ENCODE measurements around the gene TMEM74B.
A peak's percentile ranks its signal among the peaks of the same experiment; 100 is the strongest.
"Not testable (repeated sequence)": the region's sequence is repeated elsewhere in the genome, so short reads cannot be mapped to it uniquely, and the experiment has no call there.

TMEM74B gene

DNA sequence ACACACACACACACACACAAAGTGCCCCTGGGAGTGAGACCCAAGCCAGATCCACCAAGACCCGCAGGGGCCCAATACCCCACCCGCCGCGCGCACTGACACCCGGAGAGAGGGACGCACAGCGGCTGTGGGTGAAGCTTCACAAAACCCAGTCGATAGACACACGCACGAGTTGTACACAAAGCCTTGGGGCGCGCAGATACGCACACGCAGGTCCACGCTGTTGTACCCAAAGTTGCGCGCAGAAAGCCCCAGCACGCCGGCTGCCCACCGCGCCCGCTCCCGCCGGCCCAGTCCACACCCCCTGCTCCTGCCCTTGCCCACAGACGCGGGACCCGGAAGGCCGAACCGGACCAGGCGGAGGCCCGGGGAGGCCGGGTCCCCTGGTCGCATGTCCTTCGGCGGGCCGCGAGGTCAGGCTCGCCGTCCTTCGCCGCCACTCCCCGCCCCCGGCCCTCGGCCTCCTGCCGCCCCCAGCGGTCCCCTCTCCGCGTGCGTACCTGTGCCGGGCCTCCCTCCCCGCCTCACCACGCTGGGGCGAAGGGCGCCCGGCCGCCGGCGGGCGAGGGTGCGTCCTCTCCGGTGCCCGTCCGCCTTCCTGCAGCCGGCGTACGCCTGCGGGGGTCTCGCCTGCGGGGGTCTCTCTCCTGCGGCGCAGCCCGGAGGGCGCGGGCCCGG, at the start of gene TMEM74B:
TSS of gene TMEM74B (minus strand) at position 344 of the 678 bp plus-strand sequence. CDS start 1,180 bp downstream, outside the sequence.
- DNase-seq (ENCODE audit: low read depth in 3 of 3): no peak

DNA sequence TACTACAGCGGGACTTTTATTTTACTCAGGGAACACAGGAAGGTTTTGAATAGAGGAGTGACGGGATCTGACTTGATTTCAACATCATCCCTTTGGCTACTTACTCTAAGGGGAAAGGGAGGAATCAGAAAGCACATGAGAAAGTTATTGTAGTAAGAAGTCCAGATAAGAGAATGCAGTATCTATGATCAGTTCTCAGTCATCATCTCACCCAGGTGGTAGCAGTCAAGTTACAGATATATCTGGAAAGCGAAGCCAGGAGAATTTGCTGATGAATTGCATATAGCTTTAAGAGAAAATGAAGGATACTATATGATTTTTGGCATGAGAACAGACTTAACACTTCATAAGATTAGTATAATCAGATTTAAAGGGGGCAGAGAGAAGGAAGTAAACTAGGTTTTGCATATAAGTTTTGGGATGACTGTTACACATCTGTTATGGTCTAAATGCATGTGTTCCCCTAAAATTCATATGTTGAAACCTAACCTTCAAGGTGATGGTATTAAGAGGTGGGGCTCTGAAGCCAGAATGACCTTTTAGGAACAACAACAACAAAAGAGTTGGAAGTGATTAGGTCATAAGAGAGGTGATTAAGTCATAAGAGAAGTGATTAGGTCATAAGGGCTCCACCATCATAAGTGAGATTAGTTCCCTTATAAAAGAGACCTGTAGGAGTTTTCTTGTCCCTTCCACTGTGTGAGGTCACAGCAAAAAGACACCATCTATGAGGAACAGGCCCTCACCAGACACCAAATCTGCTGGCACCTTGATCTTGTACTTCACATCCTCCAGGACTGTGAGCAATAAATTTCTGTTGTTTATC, 47.7 kb upstream of the TMEM74B start:
- DNase-seq (ENCODE audit: low read depth in 3 of 3): no peak

DNA sequence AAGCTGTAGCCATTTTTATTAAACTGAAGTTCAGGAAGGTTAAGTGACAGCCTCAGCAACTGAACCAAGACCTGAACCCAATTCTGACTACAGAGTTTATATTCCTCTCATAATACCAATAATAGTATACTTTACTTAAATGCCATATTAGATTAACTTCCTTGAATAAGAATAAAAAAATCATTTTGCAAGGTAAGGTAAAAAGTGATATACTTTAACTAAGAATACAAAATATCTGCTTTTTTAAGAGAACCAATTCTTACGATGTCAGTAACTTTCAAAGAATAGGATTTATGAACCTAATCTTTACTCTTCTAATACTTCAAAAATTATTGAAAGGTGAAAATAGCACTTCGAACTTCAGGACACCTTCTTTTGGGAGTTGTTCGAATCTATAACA, 44.8 kb upstream of the TMEM74B start:
- no peak for DNase-seq (ENCODE audit: low read depth in 3 of 3)

DNA sequence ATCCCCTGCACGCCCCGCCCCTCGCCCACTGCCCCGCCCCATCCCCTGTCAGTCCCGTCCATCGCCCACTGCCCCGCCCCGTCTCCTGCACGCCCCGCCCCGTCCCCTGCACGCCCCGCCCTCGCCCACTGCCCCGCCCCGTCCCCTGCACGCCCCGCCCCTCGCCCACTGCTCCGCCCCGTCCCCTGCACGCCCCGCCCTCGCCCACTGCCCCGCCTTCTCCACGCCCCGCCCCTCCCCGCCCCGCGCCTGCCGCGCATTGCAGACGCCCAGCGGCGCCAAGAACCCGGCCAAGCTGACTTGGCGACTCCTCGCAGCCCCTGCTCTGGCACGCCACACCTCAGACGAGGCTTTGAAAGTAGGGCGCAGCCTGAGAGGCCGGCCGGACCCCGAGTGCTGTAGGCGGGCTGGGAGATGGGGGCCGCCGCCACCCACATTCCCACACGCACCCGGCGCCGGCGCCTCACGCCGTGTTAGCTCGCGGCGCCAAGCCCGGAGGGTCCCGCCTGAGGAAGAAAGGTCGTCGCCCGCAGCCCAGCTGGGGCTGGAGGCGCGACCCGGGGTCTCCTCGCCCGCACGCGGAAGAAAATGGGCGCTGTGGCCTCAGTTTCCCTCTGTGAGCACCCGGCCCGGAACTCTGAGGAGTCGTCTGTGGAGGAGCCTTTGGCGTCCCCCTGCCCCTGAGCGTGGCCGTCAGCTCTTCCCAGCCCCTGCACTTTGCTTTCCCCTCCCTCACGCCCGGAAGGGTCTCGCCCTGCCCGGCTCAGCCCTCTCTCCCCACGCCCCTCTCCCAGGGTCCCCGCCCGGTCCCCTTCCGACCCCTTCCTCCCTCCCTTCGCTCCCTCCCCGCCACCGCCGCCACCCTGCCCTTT, 41.2 kb upstream of the TMEM74B start, which contains the start of gene RAD21L1:
TSS of gene RAD21L1 (plus strand) at position 262 of the 872 bp plus-strand sequence. CDS start 2,410 bp downstream, outside the sequence.
- peak; percentile 75 to 87 (median 83) for DNase-seq (ENCODE audit: low read depth in 3 of 3)

DNA sequence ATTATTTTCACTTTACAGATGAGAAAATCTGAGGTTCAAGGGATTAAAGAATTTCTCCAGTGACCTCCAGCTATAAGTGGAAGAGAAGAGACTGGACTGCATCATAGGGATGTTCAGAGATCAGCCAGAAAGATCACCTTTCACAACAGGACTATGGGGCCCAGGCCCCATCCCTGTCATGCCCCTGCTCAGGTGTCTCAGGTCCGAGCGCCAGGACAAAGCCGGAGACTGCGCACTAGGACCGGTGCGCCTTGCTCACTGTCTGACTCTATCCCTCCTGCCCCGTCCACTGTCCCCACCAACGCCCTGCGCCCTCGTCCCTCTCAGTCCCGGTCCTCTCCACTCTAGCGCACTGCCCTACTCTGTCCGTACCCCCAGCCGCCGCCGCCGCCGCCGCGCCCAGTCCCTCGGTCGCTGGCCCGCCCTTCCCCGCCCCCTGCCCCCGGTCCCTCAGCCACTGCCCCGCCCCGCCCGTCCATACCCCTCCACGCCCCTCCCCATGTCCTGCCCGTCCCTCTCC, 40.5 kb upstream of the TMEM74B start:
- DNase-seq (ENCODE audit: low read depth in 3 of 3): no peak

DNA sequence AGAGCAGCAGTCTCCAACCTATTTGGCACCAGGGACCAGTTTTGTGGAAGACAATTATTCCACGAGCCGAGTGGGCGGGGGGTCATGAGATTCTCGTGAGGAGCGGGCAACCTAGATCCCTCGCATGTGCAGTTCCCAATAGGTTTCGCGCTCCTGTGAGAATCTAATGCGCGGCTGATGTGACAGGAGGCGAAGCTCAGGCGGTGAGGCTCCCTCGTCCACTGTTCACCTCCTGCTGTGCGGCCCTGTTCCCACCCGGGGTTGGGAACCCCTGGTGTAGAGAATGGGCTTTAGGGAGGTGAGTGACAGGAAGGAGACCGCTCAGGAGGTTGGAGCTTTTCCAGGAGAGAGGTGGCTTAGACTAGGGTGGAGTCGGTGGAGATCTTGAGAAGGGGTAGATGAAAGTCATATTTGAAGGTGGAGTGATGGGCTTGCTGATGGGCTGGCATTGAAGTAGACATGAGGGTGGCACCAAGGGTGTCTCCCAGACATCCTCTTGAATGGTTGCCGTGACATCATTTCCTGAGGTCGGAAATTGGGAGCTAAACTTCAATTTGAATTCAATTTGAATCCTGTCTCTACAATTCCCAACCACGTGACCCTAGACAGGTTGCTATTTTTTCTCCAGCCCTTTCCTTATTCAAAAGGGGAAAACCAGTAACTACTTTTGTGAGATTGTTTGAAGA, 39.6 kb upstream of the TMEM74B start:
- no peak for DNase-seq (ENCODE audit: low read depth in 3 of 3)

DNA sequence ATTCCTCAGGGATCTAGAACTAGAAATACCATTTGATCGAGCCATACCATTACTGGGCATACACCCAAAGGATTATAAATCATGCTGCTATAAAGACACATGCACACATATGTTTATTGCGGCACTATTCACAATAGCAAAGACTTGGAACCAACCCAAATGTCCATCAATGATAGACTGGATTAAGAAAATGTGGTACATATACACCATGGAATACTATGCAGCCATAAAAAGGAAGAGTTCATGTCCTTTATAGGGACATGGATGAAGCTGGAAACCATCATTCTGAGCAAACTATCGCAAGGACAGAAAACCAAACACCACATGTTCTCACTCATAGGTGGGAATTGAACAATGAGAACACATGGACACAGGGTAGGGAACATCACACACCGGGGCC, 38.0 kb upstream of the TMEM74B start:
- not testable (repeated sequence) for DNase-seq (ENCODE audit: low read depth in 3 of 3)

DNA sequence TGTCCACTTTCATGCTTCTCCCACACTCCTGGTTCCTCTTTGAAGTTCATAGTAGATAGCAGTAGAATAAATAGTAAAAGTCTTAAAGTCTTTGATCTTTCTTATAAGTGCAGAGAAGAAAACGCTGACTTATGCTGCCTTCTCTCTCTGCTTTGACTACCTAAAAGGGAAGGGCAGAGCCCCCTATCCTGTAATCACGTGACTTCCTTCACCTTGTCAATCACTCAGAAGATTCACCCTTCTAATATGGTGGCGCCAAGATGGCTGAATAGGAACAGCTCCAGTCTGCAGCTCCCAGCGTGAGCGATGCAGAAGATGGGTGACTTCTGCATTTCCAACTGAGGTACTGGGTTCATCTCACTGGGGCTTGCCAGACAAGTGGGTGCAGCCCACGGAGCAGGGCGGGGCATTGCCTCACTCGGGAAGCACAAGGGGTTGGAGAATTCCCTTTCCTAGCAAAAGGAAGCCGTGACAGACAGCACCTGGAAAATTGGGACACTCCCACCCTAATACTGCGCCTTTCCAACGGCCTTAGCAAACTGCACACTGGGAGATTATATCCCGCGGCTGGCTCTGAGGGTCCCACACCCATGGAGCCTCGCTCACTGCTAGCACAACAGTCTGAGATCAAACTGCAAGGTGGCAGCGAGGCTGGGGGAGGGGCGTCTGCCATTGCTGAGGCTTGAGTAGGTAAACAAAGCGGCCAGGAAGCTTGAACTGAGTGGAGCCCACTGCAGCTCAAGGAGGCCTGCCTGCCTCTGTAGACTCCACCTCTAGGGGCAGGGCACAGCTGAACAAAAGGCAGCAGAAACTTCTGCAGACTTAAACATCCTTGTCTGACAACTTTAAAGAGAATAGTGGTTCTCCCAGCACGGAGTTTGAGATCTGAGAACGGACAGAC, 32.0 kb upstream of the TMEM74B start:
- not testable (repeated sequence) for DNase-seq (ENCODE audit: low read depth in 3 of 3)

DNA sequence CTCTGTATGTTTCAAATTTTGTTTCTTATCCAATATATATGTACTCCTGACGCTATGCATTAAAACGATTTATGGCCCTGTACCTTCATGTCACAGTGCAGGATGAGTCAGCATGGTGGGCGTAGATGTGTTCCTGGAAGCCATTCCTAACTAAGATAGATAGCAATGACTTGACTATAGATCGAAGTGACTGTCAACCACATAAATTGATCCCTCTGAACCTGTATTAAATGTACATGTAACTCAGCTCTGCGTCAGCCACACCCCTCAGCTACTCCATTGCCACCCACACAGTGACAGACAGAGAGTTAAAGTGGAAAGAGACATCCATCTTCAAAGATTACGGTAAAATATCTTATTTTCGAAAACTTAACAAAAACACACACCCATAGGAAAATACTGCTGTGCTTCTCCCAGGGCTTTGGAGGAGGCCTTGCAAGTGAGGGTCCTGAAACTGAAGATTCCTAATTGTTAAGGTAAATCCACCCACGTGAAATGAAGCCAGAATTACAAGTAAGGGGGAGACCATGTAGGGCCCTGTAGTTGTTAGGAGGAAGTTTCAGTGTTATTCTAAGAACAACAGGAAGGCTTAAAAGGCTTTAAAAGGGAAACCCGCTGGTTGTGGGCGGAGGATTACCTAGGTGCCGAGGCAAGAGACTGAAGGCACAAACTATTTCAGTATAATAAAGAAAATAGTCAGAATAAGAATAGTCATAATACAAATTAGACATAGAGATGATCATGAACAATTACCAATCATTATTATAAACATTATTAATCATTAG, 30.8 kb upstream of the TMEM74B start:
- peak; percentile 52 to 73 (median 71) for DNase-seq (ENCODE audit: low read depth in 3 of 3)

DNA sequence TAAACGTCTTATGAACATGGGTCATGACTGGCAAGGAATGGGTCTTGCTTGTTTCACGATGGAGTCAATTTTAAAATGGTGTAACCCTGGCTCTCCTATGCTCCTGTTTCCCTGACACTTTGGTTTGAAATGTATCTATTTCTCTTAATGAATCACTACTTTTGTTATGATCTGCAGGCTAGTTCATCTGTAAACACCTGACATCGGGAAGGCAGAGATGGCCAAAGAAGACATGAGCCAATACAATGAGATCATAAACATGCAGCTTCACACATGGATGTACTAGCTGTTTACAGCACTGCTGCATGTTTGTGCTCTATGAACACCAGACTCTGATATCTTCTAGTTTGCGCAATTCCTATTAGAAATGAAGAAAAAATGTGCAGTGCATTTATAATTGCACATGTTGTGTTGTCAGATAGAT, 30.1 kb upstream of the TMEM74B start:
- DNase-seq (ENCODE audit: low read depth in 3 of 3): no peak

DNA sequence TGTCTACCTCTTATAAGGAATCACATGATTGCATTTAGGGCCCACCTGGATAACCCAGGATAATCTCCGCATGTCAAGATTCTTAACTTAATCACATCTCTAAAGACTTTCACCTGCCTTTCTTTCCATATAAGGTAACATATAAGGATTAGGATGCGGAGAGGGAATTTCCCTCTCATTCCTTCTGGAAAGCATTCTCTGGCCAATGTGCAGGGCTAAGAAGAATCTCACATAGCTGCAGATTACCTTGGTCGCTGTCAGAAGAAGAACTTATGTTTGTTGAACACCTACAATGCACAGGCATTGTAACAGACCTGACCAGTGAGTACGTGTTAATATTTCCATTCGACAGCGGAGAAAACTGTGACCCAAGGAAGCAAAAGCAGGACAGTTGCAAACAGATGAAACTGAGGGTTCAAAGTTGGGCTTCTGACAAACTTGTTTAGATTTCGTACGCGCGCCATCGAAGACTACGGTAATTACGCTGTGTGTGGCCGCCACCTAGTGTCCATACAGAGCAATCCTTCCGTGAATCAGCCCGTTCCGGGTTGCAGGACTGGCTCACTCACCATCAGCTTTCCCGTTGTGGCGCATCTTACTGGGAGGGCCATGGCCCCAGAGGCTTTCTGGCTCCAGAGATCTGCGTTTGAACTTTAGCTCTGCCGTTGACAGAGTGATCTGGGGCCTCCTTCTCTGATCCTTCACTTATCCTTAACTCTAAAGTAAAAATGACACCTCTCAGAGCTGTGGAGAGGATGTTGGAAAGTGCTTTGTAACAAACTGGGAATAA, 28.0 kb upstream of the TMEM74B start:
- peak; percentile 51 to 62 (median 56) for DNase-seq (ENCODE audit: low read depth in 3 of 3)

DNA sequence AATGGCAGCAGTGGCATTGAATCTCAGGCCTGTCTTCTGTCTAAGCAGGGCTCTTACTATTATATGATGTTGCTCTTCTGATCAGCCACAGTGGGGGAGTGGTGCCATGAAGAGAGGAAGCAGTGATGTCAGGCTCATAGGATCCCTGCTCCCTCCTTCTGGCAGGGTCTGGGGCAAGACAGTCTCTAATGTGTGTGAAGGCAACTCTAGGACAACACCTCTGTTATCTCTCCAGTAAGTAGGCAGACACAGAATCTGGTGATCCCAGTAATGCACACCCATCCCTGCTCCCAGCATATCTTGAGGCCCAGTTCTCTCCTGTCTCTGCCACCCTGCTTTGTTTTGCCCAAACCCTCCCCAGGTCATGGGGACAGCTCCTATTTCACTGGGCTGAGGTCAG, 27.2 kb upstream of the TMEM74B start:
- DNase-seq (ENCODE audit: low read depth in 3 of 3): no peak

DNA sequence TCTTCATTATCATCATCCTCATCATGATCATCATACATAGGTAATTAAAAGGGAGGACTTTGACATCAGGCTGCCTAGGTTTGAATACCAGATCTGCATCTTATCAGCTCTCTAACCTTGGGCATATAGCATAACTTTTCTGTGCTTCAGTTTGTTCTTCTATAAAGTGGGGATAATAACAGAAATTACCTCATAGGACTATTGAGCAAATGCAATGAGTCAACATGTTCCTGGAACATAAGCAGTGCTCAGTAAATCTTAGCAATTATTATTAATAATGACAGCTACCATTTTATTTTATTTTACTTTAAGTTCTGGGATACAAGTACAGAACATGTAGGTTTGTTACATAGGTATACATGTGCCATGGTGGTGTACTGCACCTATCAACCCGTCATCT, 25.7 kb upstream of the TMEM74B start:
- DNase-seq (ENCODE audit: low read depth in 3 of 3): no peak

DNA sequence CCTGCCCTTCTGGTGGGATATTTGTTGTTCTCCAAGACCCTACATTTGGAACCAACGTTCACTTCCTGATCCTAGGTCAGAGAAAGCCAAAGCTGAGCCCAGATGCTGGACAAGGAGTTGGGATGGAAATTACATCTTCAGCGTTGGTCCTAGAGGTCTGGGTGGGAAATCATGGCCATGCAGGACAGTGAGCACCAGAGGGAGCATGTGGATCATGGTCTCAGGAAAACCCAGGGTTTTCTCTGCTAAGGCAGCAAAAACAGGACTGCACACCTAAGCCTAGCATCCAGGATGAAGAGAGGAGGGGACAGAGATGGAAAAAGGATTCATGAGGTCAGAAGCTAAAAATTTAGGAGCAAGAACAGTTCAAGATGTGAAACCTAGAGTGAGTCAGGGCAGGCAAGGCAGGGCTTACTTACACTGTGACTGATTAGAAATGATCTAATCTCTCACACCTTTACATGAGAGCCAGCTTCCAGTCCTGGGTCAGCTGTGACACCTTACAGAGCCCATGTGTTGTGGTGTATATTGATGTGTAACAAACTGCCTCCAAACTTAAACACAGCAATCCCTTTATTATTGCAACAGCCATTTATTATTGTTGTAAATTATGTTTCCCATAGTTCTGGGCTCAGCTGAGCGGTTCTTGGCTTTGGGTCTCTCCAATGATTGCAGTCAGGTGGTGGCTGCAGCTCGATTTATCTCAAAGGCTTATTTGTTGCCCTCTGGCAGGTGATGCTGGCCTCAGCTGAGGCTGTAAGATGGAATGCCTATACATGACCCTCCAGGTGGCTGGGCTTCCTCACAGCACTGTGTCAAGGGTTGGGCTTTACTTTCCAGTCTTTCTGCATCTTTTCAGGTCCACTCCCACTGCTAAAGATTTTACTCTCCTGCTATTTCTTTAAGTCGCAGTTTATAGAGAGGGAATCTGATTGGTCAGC, 24.9 kb upstream of the TMEM74B start:
- DNase-seq (ENCODE audit: low read depth in 3 of 3): no peak

DNA sequence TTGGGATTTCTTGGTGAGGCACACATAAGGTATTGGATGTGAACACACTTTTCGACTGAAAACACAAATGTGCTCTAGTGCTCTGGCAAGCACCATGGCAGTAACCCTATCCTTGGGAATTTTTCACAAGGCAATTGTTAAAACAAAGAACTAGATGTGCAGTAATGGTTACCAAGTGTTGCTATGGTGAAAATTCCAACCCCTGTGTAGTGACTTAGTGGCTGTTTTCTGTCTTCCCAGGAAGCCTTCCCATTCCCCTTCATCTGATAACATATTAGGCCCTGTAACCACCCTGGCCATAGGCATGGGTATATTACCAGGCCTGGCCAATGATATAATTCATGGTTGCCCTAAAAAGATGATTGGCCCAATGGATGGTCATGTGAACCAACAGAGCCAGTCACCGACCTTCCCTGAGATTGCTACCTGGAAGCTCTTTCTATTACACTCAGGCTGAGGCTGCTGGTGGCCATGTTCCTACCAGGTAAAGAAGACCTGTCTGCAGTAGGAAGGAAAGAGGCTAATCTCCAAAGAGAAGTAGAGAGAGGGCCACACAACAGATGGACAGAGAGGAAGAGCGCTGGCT, 22.6 kb upstream of the TMEM74B start:
- DNase-seq (ENCODE audit: low read depth in 3 of 3): no peak

DNA sequence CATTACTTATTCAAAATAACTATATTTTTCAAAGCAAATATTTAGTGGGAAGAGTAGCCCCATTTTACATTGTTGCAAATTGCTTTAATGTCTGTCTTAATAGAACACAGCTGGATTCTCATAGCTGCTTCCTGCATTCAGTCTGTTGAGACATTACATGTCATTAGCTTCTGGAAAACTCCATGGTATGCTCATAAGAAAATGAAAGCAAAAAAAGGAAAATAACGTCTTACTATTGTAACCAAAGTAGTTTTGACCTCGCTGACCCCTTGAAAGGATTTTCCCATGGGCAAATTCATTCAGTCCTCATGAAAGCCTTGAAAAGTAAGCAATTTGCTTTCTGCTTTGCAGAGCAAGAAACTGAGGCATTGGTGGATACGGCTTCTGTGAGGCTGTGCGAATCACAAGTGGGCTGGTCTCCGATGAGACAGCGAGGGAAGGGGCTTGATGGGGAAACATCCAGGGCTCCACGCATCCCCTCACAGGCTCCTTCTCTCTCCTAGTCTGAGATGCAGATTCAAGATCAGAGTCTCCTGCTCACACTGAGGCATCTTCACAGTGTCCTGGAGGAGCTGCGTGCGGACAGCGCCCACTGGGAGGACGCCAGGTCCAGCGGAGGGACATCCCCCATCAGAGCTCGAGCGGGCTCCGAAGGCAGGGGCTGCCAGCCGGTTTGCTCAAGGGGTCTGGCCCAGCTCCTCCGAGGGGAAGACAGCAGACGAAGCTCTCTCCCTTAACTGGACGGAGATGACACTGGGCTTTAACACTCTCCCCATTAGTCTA, 21.8 kb upstream of the TMEM74B start:
- DNase-seq (ENCODE audit: low read depth in 3 of 3): no peak
